Measurements from ENCODE around the gene FILIP1L.

FILIP1L gene

GRCh38 chr3:99980606-99981005 is 133.7 kb downstream of the FILIP1L start:
- Histone ChIP-seq H3K27ac (ENCODE audit: low read length) (no peak overlapping the region), H3K9ac (ENCODE audit: low read depth, low read length) (no peak overlapping the region), H3K9me3 (ENCODE audit: insufficient read depth, low read length, severe bottlenecking) (no peaks in the 10 kb centered on the region), H3K36me3 (ENCODE audit: insufficient read depth, low read length) (no peaks in the 10 kb centered on the region), H3K4me1 (ENCODE audit: insufficient read depth, low read length) (no peaks in the 10 kb centered on the region), H3K79me2 (ENCODE audit: insufficient read depth, low read length) (no peaks in the 10 kb centered on the region), H3K4me2 (ENCODE audit: insufficient read depth, low read length) (no peak overlapping the region), H3K4me3 (ENCODE audit: low read depth in 1 of 2, low read length in 2 of 2) (no peak overlapping the region), H3K27me3 (ENCODE audit: insufficient read depth, low read length, poor library complexity) (no peaks in the 10 kb centered on the region), H2AFZ (ENCODE audit: low read depth, low read length) (no peak overlapping the region), H4K20me1 (ENCODE audit: insufficient read depth, low read length) (no peaks in the 10 kb centered on the region)
- no peak for TF ChIP-seq CTCF (IDR thresholded peaks at IDR 0.05; ENCODE audit: borderline replicate concordance, extremely low read depth, low read length, poor library complexity, severe bottlenecking)
- no peak for TF ChIP-seq EZH2 (IDR thresholded peaks at IDR 0.05; ENCODE audit: borderline replicate concordance, low read depth, low read length, severe bottlenecking)
- no peak for ATAC-seq (ENCODE audit: insufficient read depth, low read depth)
- no peak for DNase-seq

GRCh38 chr3:99978221-99978620 is 136.1 kb downstream of the FILIP1L start:
- H3K79me2 ChIP-seq (ENCODE audit: insufficient read depth, low read length) = no peaks in the 10 kb centered on the region
- no peaks in the 10 kb centered on the region for H3K9me3 ChIP-seq (ENCODE audit: insufficient read depth, low read length, severe bottlenecking)
- H4K20me1 ChIP-seq (ENCODE audit: insufficient read depth, low read length) = no peaks in the 10 kb centered on the region
- no peak overlapping the region for H3K27ac ChIP-seq (ENCODE audit: low read length)
- H3K4me3 ChIP-seq (ENCODE audit: low read depth in 1 of 2, low read length in 2 of 2) = no peak overlapping the region
- no peak overlapping the region for H2AFZ ChIP-seq (ENCODE audit: low read depth, low read length)
- TF ChIP-seq EZH2 (IDR thresholded peaks at IDR 0.05; ENCODE audit: borderline replicate concordance, low read depth, low read length, severe bottlenecking) (no peak), CTCF (IDR thresholded peaks at IDR 0.05; ENCODE audit: borderline replicate concordance, extremely low read depth, low read length, poor library complexity, severe bottlenecking) (no peak)
- no peak overlapping the region for H3K4me2 ChIP-seq (ENCODE audit: insufficient read depth, low read length)
- no peaks in the 10 kb centered on the region for H3K27me3 ChIP-seq (ENCODE audit: insufficient read depth, low read length, poor library complexity)
- no peaks in the 10 kb centered on the region for H3K36me3 ChIP-seq (ENCODE audit: insufficient read depth, low read length)
- ATAC-seq (ENCODE audit: insufficient read depth, low read depth) = no peak
- no peaks in the 10 kb centered on the region for H3K4me1 ChIP-seq (ENCODE audit: insufficient read depth, low read length)
- DNase-seq = no peak
- no peak overlapping the region for H3K9ac ChIP-seq (ENCODE audit: low read depth, low read length)

DNA sequence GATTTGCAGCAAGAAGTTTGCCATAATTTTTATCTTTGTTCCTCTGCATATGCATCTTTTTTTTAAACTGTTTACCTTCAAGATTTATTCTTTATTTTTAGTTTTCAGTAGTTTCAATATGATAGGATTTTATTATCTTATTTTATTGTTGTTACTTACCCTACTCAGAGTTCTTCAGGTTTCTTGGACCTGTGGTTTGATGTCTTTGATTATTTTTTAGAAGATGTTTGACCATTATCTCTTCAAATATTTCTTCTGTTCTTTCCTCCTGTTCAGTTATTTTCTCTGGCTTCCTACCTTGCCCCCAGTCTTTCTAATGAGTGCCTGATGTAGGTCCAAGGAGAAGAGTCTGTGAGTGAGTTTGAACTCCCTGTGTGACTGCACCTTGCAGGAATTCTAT is 137.7 kb downstream of the FILIP1L start:
- no peaks in the 10 kb centered on the region for H4K20me1 ChIP-seq (ENCODE audit: insufficient read depth, low read length)
- H3K4me2 ChIP-seq (ENCODE audit: insufficient read depth, low read length) = no peak overlapping the region
- DNase-seq (no peak), ATAC-seq (ENCODE audit: insufficient read depth, low read depth) (no peak)
- no peaks in the 10 kb centered on the region for H3K27me3 ChIP-seq (ENCODE audit: insufficient read depth, low read length, poor library complexity)
- H3K79me2 ChIP-seq (ENCODE audit: insufficient read depth, low read length) = no peaks in the 10 kb centered on the region
- no peak overlapping the region for H3K4me3 ChIP-seq (ENCODE audit: low read depth in 1 of 2, low read length in 2 of 2)
- H3K36me3 ChIP-seq (ENCODE audit: insufficient read depth, low read length) = no peaks in the 10 kb centered on the region
- no peaks in the 10 kb centered on the region for H3K9me3 ChIP-seq (ENCODE audit: insufficient read depth, low read length, severe bottlenecking)
- H3K4me1 ChIP-seq (ENCODE audit: insufficient read depth, low read length) = no peaks in the 10 kb centered on the region
- no peak overlapping the region for H3K9ac ChIP-seq (ENCODE audit: low read depth, low read length)
- no peak overlapping the region for H2AFZ ChIP-seq (ENCODE audit: low read depth, low read length)
- no peak overlapping the region for H3K27ac ChIP-seq (ENCODE audit: low read length)
- TF ChIP-seq CTCF (IDR thresholded peaks at IDR 0.05; ENCODE audit: borderline replicate concordance, extremely low read depth, low read length, poor library complexity, severe bottlenecking) (no peak), EZH2 (IDR thresholded peaks at IDR 0.05; ENCODE audit: borderline replicate concordance, low read depth, low read length, severe bottlenecking) (no peak)

GRCh38 chr3:99974989-99975388 is 139.3 kb downstream of the FILIP1L start:
- Histone ChIP-seq H3K79me2 (ENCODE audit: insufficient read depth, low read length) (no peaks in the 10 kb centered on the region), H3K9ac (ENCODE audit: low read depth, low read length) (no peak overlapping the region), H3K27ac (ENCODE audit: low read length) (no peak overlapping the region), H3K36me3 (ENCODE audit: insufficient read depth, low read length) (no peaks in the 10 kb centered on the region), H4K20me1 (ENCODE audit: insufficient read depth, low read length) (no peaks in the 10 kb centered on the region), H3K4me3 (ENCODE audit: low read depth in 1 of 2, low read length in 2 of 2) (no peak overlapping the region), H2AFZ (ENCODE audit: low read depth, low read length) (no peak overlapping the region), H3K4me2 (ENCODE audit: insufficient read depth, low read length) (no peak overlapping the region), H3K9me3 (ENCODE audit: insufficient read depth, low read length, severe bottlenecking) (no peaks in the 10 kb centered on the region), H3K27me3 (ENCODE audit: insufficient read depth, low read length, poor library complexity) (no peaks in the 10 kb centered on the region), H3K4me1 (ENCODE audit: insufficient read depth, low read length) (no peaks in the 10 kb centered on the region)
- TF ChIP-seq EZH2 (IDR thresholded peaks at IDR 0.05; ENCODE audit: borderline replicate concordance, low read depth, low read length, severe bottlenecking) (no peak), CTCF (IDR thresholded peaks at IDR 0.05; ENCODE audit: borderline replicate concordance, extremely low read depth, low read length, poor library complexity, severe bottlenecking) (no peak)
- ATAC-seq (ENCODE audit: insufficient read depth, low read depth) (no peak), DNase-seq (no peak)
